Measurements from ENCODE around the gene RNF146.

DNA sequence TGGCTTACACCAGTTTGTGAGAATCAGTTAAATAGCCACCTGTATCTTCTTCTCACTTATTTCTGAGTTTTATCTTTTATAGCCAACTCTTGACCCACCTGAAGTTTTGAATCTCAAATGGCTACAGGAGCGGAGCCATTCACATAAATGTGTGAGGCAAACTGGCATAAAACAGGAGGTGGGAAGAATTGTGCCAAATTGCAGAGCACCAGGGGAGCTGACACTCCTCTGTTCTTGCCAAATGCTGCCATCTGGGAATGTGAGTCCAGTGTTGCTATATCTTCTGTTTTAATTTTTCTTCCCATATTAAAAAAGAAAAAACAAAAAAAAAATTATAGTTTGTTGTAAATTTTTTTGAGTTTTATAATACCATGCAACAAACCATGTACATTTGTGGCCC is 17.0 kb upstream of the RNF146 start:
- no peak for TF ChIP-seq POLR2A (IDR thresholded peaks at IDR 0.05)
- TF ChIP-seq, protein P1, sequence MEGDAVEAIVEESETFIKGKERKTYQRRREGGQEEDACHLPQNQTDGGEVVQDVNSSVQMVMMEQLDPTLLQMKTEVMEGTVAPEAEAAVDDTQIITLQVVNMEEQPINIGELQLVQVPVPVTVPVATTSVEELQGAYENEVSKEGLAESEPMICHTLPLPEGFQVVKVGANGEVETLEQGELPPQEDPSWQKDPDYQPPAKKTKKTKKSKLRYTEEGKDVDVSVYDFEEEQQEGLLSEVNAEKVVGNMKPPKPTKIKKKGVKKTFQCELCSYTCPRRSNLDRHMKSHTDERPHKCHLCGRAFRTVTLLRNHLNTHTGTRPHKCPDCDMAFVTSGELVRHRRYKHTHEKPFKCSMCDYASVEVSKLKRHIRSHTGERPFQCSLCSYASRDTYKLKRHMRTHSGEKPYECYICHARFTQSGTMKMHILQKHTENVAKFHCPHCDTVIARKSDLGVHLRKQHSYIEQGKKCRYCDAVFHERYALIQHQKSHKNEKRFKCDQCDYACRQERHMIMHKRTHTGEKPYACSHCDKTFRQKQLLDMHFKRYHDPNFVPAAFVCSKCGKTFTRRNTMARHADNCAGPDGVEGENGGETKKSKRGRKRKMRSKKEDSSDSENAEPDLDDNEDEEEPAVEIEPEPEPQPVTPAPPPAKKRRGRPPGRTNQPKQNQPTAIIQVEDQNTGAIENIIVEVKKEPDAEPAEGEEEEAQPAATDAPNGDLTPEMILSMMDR (IDR thresholded peaks at IDR 0.05) = no peak

All from heart left ventricle (tissue), 13 donors.